Brain microvascular endothelial cell (primary cell): Measurements from ENCODE around the gene SBK2.
"Not testable (repeated sequence)": the region's sequence is repeated elsewhere in the genome, so short reads cannot be mapped to it uniquely, and the experiment has no call there.

Experiments used
- DNase-seq: peaks from one replicate; pipeline ENCODE4 v3.0.0-alpha.2; 2020
- H3K27ac ChIP-seq: fragments of 250-450 bp; sonication (Bioruptor Pico); 2 replicates; pipeline ENCODE4 v1.5.1; 2020; ENCODE audit warnings: mild to moderate bottlenecking, moderate library complexity
- H3K27me3 ChIP-seq: fragments of 250-450 bp; sonication (Bioruptor Pico); replicated peaks from 2 replicates; pipeline ENCODE4 v1.5.1; 2020; ENCODE audit warnings: mild to moderate bottlenecking
- H3K36me3 ChIP-seq: fragments of 250-450 bp; sonication (Bioruptor Pico); replicated peaks from 2 replicates; pipeline ENCODE4 v1.5.1; 2020; ENCODE audit warnings: mild to moderate bottlenecking
- H3K4me3 ChIP-seq: 2 replicates; pipeline ENCODE4 v1.5.1; 2011; ENCODE audit warnings: low read depth, mild to moderate bottlenecking, control low read depth, low read length, moderate library complexity
- in situ Hi-C: cut with HindIII; loops from 2 replicates; pipeline ENCODE4 v1.10.0; 2017; ENCODE audit warnings: low sequenced_read_pairs, low pct_ligation_motif_present
- TF ChIP-seq, protein P1 (sequence below): IDR thresholded peaks from 2 replicates; pipeline ENCODE4 v1.5.1; 2011; ENCODE audit warnings: low read depth, mild to moderate bottlenecking, moderate library complexity, low read length, control low read depth, inconsistent platforms; ENCODE audit errors: missing control alignments

The SBK2 gene

DNA sequence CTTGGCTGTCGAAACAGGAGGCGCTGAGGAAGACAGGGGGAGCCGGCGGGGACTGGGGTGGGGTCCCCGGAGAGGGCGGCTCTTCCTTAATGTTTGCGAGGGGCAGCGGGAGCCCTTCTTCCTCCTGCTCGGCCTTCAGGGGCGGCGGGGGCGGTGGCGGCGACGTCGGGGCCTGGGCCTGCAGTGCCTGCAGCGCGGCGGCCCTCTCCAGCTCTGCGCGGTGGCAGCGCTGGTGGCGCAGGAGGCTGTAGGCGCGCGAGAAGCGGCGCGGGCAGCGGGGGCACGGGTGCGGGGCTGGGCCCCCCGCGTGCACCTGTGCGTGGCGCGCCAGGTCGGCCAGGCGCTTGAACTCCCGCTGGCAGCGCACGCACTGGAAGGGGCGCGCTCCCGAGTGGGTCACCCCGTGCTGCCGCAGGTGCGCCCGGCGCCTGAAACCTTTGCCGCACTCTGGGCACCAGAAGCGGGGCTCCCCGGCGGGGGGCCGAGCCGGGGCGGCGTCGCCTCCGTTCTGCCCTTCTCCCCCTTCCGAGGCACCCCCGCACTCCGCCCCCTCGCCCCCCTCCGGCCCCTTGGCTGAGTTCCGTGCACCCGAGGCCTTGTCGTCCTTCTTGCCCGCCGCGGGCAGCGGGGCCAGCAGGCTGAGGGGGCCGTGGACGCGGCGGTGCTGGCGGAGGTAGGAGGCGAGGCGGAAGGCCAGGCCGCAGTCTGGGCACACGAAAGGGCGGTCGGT is 41.3 kb upstream of the SBK2 start:
- H3K27ac ChIP-seq, result no peak overlapping the region
- TF ChIP-seq, protein P1, sequence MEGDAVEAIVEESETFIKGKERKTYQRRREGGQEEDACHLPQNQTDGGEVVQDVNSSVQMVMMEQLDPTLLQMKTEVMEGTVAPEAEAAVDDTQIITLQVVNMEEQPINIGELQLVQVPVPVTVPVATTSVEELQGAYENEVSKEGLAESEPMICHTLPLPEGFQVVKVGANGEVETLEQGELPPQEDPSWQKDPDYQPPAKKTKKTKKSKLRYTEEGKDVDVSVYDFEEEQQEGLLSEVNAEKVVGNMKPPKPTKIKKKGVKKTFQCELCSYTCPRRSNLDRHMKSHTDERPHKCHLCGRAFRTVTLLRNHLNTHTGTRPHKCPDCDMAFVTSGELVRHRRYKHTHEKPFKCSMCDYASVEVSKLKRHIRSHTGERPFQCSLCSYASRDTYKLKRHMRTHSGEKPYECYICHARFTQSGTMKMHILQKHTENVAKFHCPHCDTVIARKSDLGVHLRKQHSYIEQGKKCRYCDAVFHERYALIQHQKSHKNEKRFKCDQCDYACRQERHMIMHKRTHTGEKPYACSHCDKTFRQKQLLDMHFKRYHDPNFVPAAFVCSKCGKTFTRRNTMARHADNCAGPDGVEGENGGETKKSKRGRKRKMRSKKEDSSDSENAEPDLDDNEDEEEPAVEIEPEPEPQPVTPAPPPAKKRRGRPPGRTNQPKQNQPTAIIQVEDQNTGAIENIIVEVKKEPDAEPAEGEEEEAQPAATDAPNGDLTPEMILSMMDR, result no peak
- H3K27me3 ChIP-seq, result no peaks in the 10 kb centered on the region
- H3K4me3 ChIP-seq, result no peak overlapping the region
- in situ Hi-C loops, result no loop called here
- peaks cover 14% of the 10 kb centered on the region for H3K36me3 ChIP-seq
- no peak for DNase-seq

DNA sequence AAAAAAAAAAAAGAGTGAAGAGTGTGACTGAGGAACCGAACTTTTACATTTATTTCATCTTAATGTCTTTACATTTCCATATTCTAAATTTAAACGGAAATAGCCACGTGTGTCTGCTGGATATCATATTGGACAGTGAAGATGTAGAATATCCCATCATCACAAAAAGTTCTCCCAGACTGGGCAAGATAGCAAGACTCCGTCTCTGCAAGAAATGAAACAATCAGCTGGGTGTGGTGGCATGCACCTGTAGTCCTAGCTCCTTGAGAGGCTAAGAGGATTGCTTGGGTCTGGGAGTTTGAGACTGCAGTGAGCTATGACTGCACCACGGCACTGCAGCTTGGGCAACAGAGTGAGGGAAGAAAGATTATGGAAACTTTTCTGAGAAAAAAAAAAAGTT is 39.8 kb upstream of the SBK2 start:
- peaks cover 14% of the 10 kb centered on the region for H3K36me3 ChIP-seq
- no peak overlapping the region for H3K4me3 ChIP-seq
- in situ Hi-C loops, result no loop called here
- TF ChIP-seq, protein P1, result no peak
- no peaks in the 10 kb centered on the region for H3K27me3 ChIP-seq
- no peak overlapping the region for H3K27ac ChIP-seq
- no peak for DNase-seq

DNA sequence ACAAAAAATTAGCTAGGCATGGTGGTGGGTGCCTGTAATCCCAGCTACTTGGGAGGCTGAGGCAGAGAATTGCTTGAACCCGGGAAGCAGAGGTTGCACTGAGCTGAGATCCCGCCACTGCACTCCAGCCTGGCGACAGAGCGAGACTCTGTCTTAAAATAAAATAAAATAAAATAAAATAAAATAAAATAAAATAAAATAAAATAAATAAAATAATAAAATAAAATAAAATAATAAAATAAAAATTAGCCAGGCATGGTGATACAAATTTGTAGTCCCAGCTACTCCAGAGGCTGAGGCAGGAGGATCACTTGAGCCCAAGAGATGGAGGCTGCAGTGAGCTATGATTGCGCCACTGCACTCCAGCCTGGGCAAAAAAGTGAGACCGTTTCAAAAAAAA is 37.0 kb upstream of the SBK2 start:
- peaks cover 14% of the 10 kb centered on the region for H3K36me3 ChIP-seq
- in situ Hi-C loops, H3K27me3 ChIP-seq, H3K4me3 ChIP-seq, H3K27ac ChIP-seq, DNase-seq: not testable (repeated sequence)

DNA sequence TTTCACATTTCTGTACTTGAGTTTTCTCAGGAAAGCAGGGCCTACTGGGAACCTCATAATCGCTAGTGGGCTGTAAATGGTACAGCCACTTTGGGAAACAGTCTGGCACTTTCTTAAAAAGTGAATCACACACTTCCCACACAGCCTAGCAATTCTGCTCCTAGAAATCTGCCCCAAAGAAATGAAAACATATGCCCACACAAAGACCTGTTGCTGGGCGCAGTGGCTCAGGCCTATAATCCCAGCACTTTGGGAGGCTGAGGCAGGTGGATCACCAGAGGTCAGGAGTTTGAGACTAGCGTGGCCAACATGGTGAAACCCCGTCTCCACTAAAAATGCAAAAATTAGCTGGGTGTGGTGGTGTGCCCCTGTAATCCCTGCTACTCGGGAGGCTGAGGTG is 32.5 kb upstream of the SBK2 start:
- H3K36me3 ChIP-seq, DNase-seq, H3K27ac ChIP-seq, H3K27me3 ChIP-seq, H3K4me3 ChIP-seq, in situ Hi-C loops: not testable (repeated sequence)

DNA sequence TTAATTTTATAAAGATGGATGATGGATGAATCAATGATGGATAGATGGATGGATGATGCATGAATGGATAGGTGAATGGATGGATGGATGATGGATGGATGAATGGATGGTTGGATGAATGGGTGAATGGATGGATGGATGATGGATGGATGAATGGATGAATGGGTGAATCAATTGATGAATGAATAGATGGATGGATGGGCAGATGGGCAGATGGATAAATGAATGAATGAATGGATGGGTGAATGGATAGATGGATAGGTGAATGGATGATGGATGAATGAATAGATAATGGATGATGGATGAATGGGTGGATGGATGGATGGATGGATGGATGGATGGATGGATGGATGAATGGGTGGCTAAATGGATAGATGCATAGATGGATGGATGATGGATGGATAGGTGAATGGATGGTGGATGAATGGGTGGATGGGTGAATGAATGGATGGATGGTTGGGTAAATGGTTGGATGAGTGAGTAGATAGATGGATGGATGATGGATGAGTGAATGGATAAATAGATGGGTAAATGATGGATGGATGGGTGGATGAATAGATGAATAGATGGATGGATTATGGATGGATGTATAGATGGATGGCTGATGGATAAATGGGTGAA is 30.9 kb upstream of the SBK2 start:
- TF ChIP-seq, protein P1, result no peak
- Histone ChIP-seq H3K27me3 (no peaks in the 10 kb centered on the region), H3K36me3 (no peaks in the 10 kb centered on the region), H3K27ac (no peak overlapping the region), H3K4me3 (no peak overlapping the region)
- in situ Hi-C loops, result no loop called here
- no peak for DNase-seq

DNA sequence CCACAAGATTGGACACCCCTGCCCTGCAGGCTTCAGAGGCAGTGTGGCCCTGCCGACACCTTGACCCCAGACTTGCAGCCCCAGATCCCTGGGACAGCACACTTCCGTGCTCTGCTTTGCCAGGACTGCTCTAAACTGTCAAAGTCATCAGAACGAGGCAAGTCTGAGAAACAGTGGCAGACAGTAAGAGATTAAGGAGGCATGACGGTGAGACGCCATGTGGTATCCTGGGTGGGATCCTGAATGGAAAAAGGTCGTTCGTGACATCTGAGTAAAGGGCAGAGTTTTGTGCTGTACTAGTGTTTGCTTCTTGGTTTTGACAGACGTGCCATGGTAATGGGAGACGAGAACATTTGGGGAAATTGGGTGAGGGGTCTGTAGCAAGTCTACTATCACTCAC is 29.9 kb upstream of the SBK2 start:
- in situ Hi-C loops, result no loop called here
- TF ChIP-seq, protein P1, result no peak
- no peaks in the 10 kb centered on the region for H3K27me3 ChIP-seq
- no peak for DNase-seq
- no peaks in the 10 kb centered on the region for H3K36me3 ChIP-seq
- no peak overlapping the region for H3K4me3 ChIP-seq
- no peak overlapping the region for H3K27ac ChIP-seq

DNA sequence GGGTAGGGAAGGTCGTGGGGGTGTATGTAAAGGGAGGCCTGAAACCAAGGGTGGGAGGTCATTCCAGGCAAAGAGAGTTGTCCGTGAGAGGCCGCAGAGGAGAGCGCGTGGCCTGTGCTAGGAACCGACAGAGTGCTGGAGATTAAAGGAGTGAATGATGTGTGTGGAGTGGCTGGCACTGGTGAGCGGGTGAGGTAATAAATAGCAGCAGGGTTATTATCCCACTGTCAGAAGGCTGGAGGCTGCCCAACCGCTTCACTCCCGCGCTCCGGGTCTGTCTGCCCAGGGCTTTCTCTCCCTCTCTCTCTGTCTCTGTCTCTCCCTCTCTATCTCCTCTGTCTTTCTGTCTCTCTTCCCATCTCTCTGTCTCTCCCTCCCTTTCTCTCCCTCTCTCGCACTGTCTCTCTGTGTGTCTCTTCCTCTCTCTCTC is 26.3 kb upstream of the SBK2 start:
- Histone ChIP-seq H3K27ac (no peak overlapping the region), H3K27me3 (no peaks in the 10 kb centered on the region), H3K4me3 (no peak overlapping the region), H3K36me3 (no peaks in the 10 kb centered on the region)
- no peak for DNase-seq
- in situ Hi-C loops, result no loop called here
- TF ChIP-seq, protein P1, result no peak
